ENCODE measurements around the gene SHISAL1.

Gene SHISAL1

GRCh38 chr22:44335903-44336803 is 23.4 kb upstream of the SHISAL1 start:
- Histone ChIP-seq H2AFZ (ENCODE audit: low read depth, low read length) (no peak overlapping the region), H2BK5ac (ENCODE audit: low read depth, low read length, poor library complexity, severe bottlenecking) (no peak overlapping the region), H3K79me1 (replicated peaks; ENCODE audit: low read length, poor library complexity, severe bottlenecking) (no peaks in the 10 kb centered on the region), H3K23ac (ENCODE audit: low read length in 2 of 2) (no peak overlapping the region), H4K8ac (ENCODE audit: low read length) (peak overlapping the region; percentile 4), H2AK5ac (ENCODE audit: low read length, severe bottlenecking) (no peak overlapping the region), H3K4me3 (ENCODE audit: insufficient read depth in 1 of 2, low read depth in 1 of 2, low read length in 2 of 2) (no peak overlapping the region), H3K4me2 (ENCODE audit: low read length, poor library complexity, severe bottlenecking) (no peak overlapping the region), H3K4ac (ENCODE audit: low read depth in 1 of 2, low read length in 2 of 2) (no peak overlapping the region), H4K91ac (ENCODE audit: low read length) (peak overlapping the region; percentile 49), H3K4me1 (ENCODE audit: control insufficient read depth, insufficient read depth, low read depth, low read length) (peaks cover 11% of the 10 kb centered on the region), H3K27ac (ENCODE audit: low read length, poor library complexity, severe bottlenecking) (no peak overlapping the region), H3K27me3 (ENCODE audit: control insufficient read depth in 1 of 2, insufficient read depth in 1 of 2, low read length in 2 of 2) (peaks cover 57 to 80% of the 10 kb centered on the region in 2 experiments), H3K18ac (ENCODE audit: low read depth in 1 of 2, low read length in 2 of 2) (no peak overlapping the region), H3K9me3 (ENCODE audit: control insufficient read depth, low read length) (no peaks in the 10 kb centered on the region), H2BK15ac (ENCODE audit: low read depth, poor library complexity, severe bottlenecking) (no peak overlapping the region), H3K9ac (ENCODE audit: low read length) (no peak overlapping the region), H3K14ac (ENCODE audit: low read length in 2 of 2) (peak overlapping the region in 1 of 2 experiments; percentile 73), H3K36me3 (ENCODE audit: control insufficient read depth in 1 of 2, insufficient read depth in 2 of 2, low read depth in 1 of 2, low read length in 2 of 2) (no peaks in the 10 kb centered on the region), H2BK12ac (ENCODE audit: low read length in 2 of 2) (peak overlapping the region in 1 of 2 experiments; percentile 45), H2BK120ac (ENCODE audit: low read depth, low read length) (no peak overlapping the region)
- DNase-seq, result no peak
- WGBS, result 78% methylated on average over 9 of the region's 11 CpGs

- no peak overlapping the region for H2BK12ac ChIP-seq (ENCODE audit: low read length in 2 of 2)
- H3K14ac ChIP-seq (ENCODE audit: low read length in 2 of 2), result peak overlapping the region in 1 of 2 experiments; percentile 73
- no peak overlapping the region for H4K91ac ChIP-seq (ENCODE audit: low read length)
- no peak overlapping the region for H2BK5ac ChIP-seq (ENCODE audit: low read depth, low read length, poor library complexity, severe bottlenecking)
- H2BK15ac ChIP-seq (ENCODE audit: low read depth, poor library complexity, severe bottlenecking), result no peak overlapping the region
- no peak overlapping the region for H3K4me3 ChIP-seq (ENCODE audit: insufficient read depth in 1 of 2, low read depth in 1 of 2, low read length in 2 of 2)
- H3K23ac ChIP-seq (ENCODE audit: low read length in 2 of 2), result peak overlapping the region in 1 of 2 experiments; percentile 35
- H3K27me3 ChIP-seq (ENCODE audit: control insufficient read depth in 1 of 2, insufficient read depth in 1 of 2, low read length in 2 of 2), result peaks cover 55 to 82% of the 10 kb centered on the region in 2 experiments
- no peak overlapping the region for H3K9ac ChIP-seq (ENCODE audit: low read length)
- no peak overlapping the region for H3K18ac ChIP-seq (ENCODE audit: low read depth in 1 of 2, low read length in 2 of 2)
- H3K36me3 ChIP-seq (ENCODE audit: control insufficient read depth in 1 of 2, insufficient read depth in 2 of 2, low read depth in 1 of 2, low read length in 2 of 2), result no peaks in the 10 kb centered on the region
- no peak overlapping the region for H2AFZ ChIP-seq (ENCODE audit: low read depth, low read length)
- H3K27ac ChIP-seq (ENCODE audit: low read length, poor library complexity, severe bottlenecking), result no peak overlapping the region
- no peak overlapping the region for H3K4ac ChIP-seq (ENCODE audit: low read depth in 1 of 2, low read length in 2 of 2)
- H2AK5ac ChIP-seq (ENCODE audit: low read length, severe bottlenecking), result no peak overlapping the region
- peaks cover 16% of the 10 kb centered on the region for H3K4me1 ChIP-seq (ENCODE audit: control insufficient read depth, insufficient read depth, low read depth, low read length)
- H2BK120ac ChIP-seq (ENCODE audit: low read depth, low read length), result no peak overlapping the region
- no peaks in the 10 kb centered on the region for H3K9me3 ChIP-seq (ENCODE audit: control insufficient read depth, low read length)
- no peak overlapping the region for H4K8ac ChIP-seq (ENCODE audit: low read length)
- 96% methylated on average over 9 of the region's 9 CpGs for WGBS
- no peak overlapping the region for H3K4me2 ChIP-seq (ENCODE audit: low read length, poor library complexity, severe bottlenecking)
- no peak for DNase-seq
- H3K79me1 ChIP-seq (replicated peaks; ENCODE audit: low read length, poor library complexity, severe bottlenecking), result no peaks in the 10 kb centered on the region
These were observed 22.5 kb upstream of the SHISAL1 start for GRCh38 chr22:44335066-44335839.

GRCh38 chr22:44333847-44334635 is 21.3 kb upstream of the SHISAL1 start:
- H2BK12ac ChIP-seq (ENCODE audit: low read length in 2 of 2), result no peak overlapping the region
- WGBS, result 87% methylated on average over 13 of the region's 13 CpGs
- H3K14ac ChIP-seq (ENCODE audit: low read length in 2 of 2), result no peak overlapping the region

More at GRCh38 chr22:44333847-44334635, 21.3 kb upstream of the SHISAL1 start:
- Histone ChIP-seq H2AFZ (ENCODE audit: low read depth, low read length) (no peak overlapping the region), H3K79me1 (replicated peaks; ENCODE audit: low read length, poor library complexity, severe bottlenecking) (no peaks in the 10 kb centered on the region), H2AK5ac (ENCODE audit: low read length, severe bottlenecking) (no peak overlapping the region), H3K23ac (ENCODE audit: low read length in 2 of 2) (no peak overlapping the region), H4K8ac (ENCODE audit: low read length) (no peak overlapping the region), H3K27ac (ENCODE audit: low read length, poor library complexity, severe bottlenecking) (no peak overlapping the region), H3K9me3 (ENCODE audit: control insufficient read depth, low read length) (no peaks in the 10 kb centered on the region), H2BK120ac (ENCODE audit: low read depth, low read length) (no peak overlapping the region), H3K4me2 (ENCODE audit: low read length, poor library complexity, severe bottlenecking) (no peak overlapping the region), H4K91ac (ENCODE audit: low read length) (no peak overlapping the region), H3K27me3 (ENCODE audit: control insufficient read depth in 1 of 2, insufficient read depth in 1 of 2, low read length in 2 of 2) (peaks cover 53 to 82% of the 10 kb centered on the region in 2 experiments), H3K18ac (ENCODE audit: low read depth in 1 of 2, low read length in 2 of 2) (no peak overlapping the region), H2BK15ac (ENCODE audit: low read depth, poor library complexity, severe bottlenecking) (no peak overlapping the region), H3K4me1 (ENCODE audit: control insufficient read depth, insufficient read depth, low read depth, low read length) (peaks cover 16% of the 10 kb centered on the region), H2BK5ac (ENCODE audit: low read depth, low read length, poor library complexity, severe bottlenecking) (no peak overlapping the region), H3K4me3 (ENCODE audit: insufficient read depth in 1 of 2, low read depth in 1 of 2, low read length in 2 of 2) (no peak overlapping the region), H3K36me3 (ENCODE audit: control insufficient read depth in 1 of 2, insufficient read depth in 2 of 2, low read depth in 1 of 2, low read length in 2 of 2) (no peaks in the 10 kb centered on the region), H3K4ac (ENCODE audit: low read depth in 1 of 2, low read length in 2 of 2) (no peak overlapping the region), H3K9ac (ENCODE audit: low read length) (no peak overlapping the region)
- DNase-seq, result no peak
